GM11168 (cell line): ENCODE measurements around the gene USP6NL.

ENCODE experiments used
- in situ Hi-C: fragments of 300-500 bp; cut with MboI; formaldehyde crosslinking; loops from one replicate; pipeline ENCODE4 v1.12.0; 2022; ENCODE audit warnings: low sequenced_read_pairs; ENCODE audit not compliant: unreplicated experiment

Gene USP6NL

GRCh38 chr10:11625019-11625735 is 13.7 kb upstream of the USP6NL start:
- in situ Hi-C loops, result no loop called here

DNA sequence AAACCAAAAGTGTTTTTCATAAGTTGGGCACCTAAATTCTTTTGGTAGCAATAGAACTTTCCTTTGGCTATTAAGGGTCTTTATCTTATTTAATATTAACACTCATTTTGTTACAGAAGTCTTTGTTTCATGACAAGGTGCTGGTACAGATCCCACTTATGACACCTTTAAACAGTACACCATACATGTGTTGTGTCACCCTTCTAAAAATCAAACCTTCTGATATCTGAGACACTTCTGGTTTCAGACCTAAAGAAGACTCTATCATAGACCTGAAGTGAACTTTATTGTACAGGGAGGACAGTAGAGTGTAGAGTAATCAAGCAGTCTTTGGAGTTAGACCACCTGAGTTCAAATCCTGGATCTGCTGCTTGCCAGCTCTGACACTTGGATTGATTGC is 5.8 kb upstream of the USP6NL start:
- in situ Hi-C loops, result no loop called here

GRCh38 chr10:11616021-11616420 is 4.6 kb upstream of the USP6NL start:
- in situ Hi-C loops, result no loop called here

- in situ Hi-C loops, result no loop called here
Measured at GRCh38 chr10:11615396-11615795, 3.9 kb upstream of the USP6NL start.

GRCh38 chr10:11612021-11613001 is 861 bp upstream of the USP6NL start:
- in situ Hi-C loops, result no loop called here

DNA sequence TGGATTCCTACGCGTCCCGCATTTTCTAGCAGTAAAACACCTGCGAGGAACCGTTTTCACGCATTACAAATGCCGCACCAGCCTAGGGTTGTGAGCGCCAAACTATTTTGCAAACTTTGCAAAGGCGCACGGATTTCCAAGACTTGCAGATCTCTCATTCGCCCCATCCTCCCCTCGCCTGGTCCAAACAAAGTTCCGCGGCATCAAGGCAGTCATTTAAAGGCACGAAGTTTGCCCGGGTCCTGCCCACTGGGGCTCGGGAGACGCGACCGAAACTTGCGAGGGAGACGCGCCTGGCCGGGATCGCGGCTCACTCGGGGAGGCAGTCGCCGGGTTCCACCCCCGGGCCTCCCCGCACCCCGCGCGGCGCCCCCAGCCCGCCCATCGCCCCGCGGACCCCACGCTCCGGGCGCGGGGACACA is 613 bp downstream of the USP6NL start:
- in situ Hi-C loops, result no loop called here

DNA sequence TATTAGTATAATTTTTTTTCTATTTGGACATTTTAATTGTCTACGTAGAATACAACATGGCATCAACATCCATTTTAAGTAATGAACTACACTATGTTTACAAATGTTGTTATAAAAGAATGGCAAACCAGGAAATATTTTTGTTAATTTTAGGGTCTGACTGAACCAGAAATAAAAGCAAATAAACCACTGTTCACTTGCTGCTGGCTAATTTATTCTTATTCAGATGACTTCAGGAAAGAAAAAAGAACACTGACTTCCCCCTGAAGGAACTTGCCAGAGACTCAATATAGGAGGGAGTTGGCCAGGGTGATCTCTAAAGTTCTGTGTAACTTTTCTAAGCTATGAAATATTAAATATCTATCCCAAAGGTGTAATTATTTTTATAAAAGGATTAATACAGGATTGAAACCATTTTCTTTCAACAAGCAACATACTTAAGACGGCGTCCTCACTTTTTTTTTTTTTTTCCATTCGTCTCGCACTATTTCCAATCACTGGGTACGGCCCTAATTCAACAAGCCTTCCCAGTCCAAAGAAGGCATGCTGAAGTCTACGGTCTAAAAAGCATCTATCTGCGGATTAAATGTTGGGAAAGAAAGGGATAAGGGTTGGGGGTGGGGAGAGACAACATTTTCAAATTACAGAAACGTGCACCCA is 1.2 kb downstream of the USP6NL start:
- in situ Hi-C loops, result no loop called here

- in situ Hi-C loops, result loop anchor here (5.0 to 10.0 kb wide), 2 partner anchors 87 to 115 kb away; no protein-coding TSS in a partner anchor
Measured at GRCh38 chr10:11609492-11610093, 1.9 kb downstream of the USP6NL start.

DNA sequence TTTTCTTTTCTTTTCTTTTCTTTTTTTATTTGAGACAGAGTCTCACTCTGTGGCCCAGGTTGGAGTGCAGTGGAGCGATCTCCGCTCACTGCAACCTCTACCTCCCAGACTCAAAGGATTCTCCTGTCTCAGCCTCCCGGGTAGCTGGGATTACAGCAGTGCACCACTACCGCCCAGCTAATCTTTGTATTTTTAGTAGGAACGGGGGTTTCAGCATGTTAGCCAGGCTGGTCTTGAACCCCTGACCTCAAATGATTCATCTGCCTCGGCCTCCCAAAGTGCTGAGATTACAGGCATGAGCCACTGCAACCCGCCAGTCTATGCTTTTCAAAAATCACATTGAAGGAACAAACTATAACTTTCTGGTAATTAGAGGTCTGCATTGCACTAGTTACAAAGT is 2.4 kb downstream of the USP6NL start:
- in situ Hi-C loops, result loop anchor here (5.0 to 10.0 kb wide), 2 partner anchors 87 to 116 kb away; no protein-coding TSS in a partner anchor

GRCh38 chr10:11608159-11609013 is 3.1 kb downstream of the USP6NL start:
- in situ Hi-C loops, result loop anchor here (5.0 to 10.0 kb wide), 2 partner anchors 86 to 116 kb away; no protein-coding TSS in a partner anchor

GRCh38 chr10:11605807-11606408 is 5.5 kb downstream of the USP6NL start:
- in situ Hi-C loops, result loop anchor here (5.0 to 10.0 kb wide), 2 partner anchors 84 to 119 kb away; no protein-coding TSS in a partner anchor

- in situ Hi-C loops, result loop anchor here (5.0 to 10.0 kb wide), 2 partner anchors 83 to 120 kb away; no protein-coding TSS in a partner anchor
Measured at GRCh38 chr10:11604865-11605650, 6.4 kb downstream of the USP6NL start.

- in situ Hi-C loops, result loop anchor here (10.0 kb wide), 1 partner anchor 121 kb away; no protein-coding TSS in a partner anchor
Measured at GRCh38 chr10:11603741-11604140, 7.7 kb downstream of the USP6NL start.

- in situ Hi-C loops, result loop anchor here (10.0 kb wide), 1 partner anchor 122 kb away; no protein-coding TSS in a partner anchor
Measured at GRCh38 chr10:11602919-11603523, 8.4 kb downstream of the USP6NL start.

DNA sequence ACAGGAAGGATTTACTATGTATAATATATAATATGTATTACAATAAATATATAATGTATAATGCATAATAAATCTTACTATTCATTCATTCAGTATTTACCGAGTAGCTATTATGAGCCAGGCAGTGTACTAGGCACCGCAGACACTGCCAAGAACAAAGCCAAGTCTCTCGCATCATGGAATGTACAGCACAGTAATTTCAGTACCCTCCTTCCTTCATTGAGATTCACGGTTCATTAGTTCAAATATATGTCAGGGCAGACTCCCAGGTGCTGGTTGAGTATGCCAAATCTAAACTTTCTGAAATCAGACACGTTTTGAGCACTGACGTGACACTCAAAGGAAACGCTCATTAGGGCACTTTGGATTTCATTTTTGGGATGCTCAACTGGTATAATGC is 9.1 kb downstream of the USP6NL start:
- in situ Hi-C loops, result loop anchor here (10.0 kb wide), 1 partner anchor 122 kb away; no protein-coding TSS in a partner anchor

DNA sequence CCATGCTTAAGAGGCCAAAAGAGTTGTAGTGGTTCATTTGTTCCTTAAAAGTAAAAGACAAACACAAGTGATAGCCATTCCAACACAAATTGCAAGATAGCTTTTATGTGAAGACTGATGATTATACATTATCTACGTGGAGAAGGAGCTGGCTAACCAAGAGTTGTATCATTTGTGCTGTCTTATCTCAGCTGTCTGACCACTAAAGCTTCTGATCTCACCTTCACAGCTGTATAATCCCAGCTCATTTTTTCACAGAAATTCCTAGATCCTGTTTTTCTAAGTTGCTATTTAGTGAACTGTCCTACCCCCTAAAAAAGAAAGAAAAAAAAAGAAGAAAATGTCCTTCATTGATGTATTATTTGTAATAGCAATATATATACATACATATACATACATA is 9.8 kb downstream of the USP6NL start:
- in situ Hi-C loops, result loop anchor here (10.0 kb wide), 1 partner anchor 123 kb away; no protein-coding TSS in a partner anchor

- in situ Hi-C loops, result loop anchor here (10.0 kb wide), 1 partner anchor 125 kb away; no protein-coding TSS in a partner anchor
Measured at GRCh38 chr10:11600280-11600679, 11.2 kb downstream of the USP6NL start.
